NCI-H2196 treated with DMSO at 0.1 percent for 48 hours (cell line): ENCODE data around the gene SF3B2.
"Not testable (repeated sequence)": the region's sequence is repeated elsewhere in the genome, so short reads cannot be mapped to it uniquely, and the experiment has no call there.

ENCODE experiments used
- DNase-seq: peaks from one replicate; lab custom pipeline; 2025; ENCODE audit not compliant: unreplicated experiment; lab: John Stamatoyannopoulos, UW

The SF3B2 gene, protein sequence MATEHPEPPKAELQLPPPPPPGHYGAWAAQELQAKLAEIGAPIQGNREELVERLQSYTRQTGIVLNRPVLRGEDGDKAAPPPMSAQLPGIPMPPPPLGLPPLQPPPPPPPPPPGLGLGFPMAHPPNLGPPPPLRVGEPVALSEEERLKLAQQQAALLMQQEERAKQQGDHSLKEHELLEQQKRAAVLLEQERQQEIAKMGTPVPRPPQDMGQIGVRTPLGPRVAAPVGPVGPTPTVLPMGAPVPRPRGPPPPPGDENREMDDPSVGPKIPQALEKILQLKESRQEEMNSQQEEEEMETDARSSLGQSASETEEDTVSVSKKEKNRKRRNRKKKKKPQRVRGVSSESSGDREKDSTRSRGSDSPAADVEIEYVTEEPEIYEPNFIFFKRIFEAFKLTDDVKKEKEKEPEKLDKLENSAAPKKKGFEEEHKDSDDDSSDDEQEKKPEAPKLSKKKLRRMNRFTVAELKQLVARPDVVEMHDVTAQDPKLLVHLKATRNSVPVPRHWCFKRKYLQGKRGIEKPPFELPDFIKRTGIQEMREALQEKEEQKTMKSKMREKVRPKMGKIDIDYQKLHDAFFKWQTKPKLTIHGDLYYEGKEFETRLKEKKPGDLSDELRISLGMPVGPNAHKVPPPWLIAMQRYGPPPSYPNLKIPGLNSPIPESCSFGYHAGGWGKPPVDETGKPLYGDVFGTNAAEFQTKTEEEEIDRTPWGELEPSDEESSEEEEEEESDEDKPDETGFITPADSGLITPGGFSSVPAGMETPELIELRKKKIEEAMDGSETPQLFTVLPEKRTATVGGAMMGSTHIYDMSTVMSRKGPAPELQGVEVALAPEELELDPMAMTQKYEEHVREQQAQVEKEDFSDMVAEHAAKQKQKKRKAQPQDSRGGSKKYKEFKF

DNA sequence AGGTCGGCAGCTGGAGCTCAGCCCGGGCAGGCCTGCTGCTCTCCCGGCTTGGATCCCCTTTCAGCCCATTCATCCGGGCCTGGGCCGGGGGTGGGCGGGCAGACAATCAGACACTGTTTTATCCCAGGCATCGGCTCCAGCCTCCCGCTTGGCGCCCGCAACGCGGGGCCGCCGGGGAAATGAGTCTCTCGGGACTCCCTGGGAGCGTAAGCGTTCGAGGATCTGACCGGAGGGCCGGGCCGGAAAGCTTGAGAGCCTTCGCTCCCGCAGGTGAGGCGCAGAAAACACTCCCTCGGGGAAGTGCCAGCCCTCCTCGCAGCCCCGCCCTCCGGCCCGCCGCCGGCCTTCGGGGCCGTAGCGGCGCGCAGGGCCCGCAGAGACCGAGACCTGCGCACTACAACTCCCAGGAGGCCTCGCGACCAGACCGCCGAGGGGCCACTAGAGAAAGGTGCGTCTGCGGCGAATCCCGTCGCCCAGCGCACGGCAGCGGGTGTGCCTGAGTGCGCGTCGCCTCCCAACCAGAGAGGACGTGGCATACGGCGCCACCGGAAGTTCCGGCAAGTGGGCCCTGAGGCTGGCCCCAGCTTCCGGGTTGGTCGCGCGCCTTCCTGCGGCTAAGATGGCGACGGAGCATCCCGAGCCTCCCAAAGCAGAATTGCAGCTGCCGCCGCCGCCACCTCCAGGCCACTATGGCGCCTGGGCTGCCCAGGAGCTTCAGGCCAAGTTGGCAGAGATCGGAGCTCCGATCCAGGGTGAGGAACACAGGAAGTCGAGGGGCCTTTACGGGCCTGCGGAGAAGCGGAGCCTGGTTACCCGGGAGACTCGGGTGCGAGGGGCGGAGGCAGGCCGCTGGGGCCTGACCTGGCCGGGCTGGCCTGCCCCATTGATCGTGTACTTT is at the start of gene SF3B2:
Gene SF3B2, plus strand, starts transcription at position 599 of the 898 bp plus-strand sequence. Its CDS starts 21 bp downstream, at position 620.
- peak; percentile 96 for DNase-seq

DNA sequence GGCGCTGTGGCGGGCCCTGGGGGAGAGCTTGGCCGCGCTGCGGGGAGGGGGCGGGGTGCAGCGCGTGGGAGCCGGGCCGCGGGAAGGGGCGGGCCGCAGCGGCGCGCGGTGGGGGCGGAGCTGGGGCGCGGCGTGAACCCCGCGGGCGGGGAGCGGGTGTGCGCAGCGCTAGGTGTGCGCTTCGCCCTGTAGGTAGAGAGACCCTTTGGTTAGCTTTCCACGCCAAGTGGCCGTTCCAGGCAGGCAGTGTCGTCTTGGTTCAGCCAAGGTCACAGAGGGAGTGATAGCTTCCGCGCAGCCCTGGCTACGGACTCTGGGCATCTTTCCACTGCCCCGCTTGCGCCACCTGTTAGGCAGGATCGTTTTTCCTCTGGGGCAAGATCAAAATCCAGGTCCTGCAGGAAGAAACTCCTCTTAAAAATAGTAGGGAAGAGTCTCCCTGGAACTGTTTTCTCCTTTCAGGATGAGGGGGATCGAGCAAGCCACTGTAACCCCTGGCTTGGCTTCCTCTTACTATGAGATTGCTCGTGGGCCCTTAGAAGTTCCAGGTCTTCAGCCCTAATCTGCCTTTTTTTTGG is 49.4 kb upstream of the SF3B2 start:
- DNase-seq = peak; percentile 56

DNA sequence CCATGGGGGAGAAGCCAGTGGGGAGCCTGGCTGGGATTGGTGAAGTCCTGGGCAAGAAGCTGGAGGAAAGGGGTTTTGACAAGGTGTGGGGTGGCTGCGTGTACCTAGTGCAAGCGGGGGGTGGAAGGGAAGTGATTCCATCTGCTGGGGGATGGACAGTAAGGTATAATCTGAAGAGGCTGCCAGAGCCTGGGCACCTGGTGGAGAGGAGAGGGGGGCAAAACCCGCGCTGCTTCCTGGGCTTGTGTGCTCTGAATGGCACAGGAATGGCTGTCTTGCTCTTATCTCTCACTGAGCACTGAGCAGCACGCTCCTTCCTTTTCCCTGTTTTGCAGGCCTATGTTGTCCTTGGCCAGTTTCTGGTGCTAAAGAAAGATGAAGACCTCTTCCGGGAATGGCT is 48.9 kb upstream of the SF3B2 start:
- no peak for DNase-seq

DNA sequence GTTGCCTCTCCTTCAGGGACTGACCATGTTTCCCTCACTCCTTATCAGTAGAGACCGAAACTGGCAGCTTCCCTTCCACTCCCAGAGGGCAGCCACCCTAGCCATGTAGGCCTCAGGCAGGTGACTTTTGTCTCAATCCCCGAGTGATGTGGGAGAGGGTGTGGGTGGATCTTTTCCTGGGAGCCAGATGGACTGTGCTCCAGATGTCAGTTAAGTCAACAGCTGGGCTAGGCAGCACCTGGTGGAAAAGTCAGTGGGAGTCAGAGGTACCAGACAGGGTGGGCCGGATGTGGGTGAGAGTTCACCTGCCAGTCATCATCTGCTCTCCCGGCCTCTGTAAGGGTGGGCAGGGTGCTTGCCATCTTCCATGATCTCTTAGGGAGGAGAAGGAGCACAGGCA is 48.0 kb upstream of the SF3B2 start:
- no peak for DNase-seq

DNA sequence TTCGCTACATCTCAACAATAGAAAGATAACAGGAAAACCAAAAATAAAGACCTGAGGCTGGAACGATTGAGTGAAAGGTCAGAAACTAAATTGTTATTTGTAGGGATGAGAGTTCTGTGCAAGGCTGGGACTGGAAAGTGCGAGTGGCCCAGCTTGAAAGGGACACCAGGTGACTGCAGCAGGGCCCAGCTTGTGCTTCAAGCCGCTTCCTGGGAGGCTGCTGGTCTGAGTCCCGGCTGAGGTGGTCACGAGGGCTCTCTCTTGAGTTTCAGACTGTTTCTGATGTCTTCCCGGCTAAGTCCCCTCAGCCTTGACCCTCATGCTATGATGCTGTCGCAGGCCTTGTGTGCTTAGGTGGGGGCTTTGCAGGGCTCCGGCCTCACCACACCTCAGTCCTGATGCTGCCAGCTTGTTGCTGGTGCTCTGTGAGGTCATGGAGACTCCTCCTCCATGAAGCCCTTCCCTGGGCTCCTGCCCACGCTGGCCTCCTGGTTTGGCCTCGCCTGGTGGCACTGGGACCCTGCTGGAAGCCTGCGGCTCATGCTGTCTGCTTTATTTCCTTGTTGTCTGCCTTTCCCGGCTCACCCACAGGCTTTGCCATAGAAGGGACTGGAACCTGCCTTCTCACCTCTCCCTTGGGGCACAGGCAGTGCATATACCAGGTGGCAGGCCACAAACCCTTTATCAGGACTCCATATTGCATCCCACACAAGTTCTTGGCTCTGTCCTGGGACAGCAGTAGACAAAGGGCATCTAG is 45.9 kb upstream of the SF3B2 start:
- no peak for DNase-seq

DNA sequence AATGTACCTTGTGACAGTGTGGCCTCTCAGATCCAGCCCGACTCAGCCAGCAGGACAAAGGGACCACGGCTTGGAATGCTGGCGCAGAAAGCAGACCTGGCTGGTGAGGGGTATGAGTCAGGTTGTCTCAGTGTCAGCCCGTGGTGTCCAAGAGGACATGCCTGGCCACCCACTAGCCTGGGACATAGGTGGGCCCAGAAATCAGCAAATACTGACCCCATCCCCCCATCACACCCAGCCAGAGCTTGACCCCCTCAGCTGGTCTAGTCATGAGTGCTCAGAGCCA is 45.3 kb upstream of the SF3B2 start:
- DNase-seq = no peak

DNA sequence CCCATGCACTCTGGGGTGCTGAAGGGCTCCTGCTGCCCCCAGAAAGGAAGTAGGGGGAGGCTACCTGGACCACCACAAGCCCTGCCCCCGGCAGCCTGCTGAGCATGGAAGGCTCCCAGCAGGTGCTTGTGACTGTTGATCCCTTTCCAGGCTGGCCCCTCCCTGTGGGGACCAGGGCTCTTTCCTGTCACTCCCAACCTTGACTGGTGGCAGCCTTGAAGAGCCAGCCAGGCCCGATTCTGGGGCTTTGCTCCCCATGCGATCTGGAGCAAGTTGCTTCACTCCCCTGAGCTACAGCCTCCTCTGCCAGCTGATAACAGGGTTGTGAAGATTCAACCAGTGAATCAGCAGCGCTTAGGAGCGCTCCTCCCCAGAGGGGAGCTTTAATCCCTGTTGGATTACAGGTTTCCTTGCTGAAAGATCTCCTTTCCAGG is 44.9 kb upstream of the SF3B2 start:
- no peak for DNase-seq

DNA sequence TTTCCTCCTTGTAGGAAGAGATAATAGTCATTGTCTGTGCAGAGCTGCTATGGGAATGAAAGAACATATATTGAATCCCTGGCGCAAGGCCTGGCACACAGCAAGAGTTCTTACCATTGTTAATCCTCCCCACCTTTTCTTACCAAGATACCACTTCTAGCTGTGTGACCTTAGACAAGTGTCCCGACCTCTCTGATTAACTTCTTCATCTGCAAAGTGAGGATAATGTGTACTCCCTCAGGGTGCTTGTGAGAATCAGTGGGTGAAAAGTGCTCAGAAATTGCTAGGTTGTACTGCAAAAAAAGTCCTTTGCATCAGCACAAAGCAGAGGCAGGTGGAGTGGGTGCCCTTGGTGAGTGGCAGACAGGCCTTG is 44.1 kb upstream of the SF3B2 start:
- no peak for DNase-seq

DNA sequence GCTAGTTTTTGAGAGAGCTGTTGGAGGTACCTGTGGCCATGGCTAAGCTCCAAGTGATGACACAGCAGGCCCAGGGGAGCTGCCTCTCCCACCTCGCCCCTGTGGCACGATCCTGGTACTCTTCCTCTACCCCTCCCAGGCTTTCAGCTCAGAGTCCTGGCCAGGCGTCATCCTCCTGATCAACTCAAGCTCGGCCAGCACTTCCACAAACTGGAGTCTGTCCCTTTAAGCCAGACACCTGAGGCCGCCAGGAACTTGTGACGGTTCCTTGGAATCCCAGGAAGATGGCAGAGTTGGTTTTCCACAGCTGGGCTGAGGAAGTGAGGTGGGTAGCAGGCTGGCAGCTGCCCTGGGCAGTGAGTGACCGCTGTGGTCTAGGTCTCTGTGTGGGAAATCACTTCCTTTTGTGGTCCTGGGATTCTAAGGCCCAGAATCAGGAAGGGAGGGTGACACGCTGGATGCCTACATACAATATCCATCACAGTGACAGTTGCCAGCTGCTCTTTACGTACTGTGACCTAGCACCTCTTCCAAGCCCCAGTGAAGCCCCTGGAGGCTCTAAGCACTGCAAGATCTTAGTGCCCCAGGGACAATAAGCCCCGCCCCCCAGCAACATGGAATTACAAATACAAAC is 43.6 kb upstream of the SF3B2 start:
- no peak for DNase-seq

DNA sequence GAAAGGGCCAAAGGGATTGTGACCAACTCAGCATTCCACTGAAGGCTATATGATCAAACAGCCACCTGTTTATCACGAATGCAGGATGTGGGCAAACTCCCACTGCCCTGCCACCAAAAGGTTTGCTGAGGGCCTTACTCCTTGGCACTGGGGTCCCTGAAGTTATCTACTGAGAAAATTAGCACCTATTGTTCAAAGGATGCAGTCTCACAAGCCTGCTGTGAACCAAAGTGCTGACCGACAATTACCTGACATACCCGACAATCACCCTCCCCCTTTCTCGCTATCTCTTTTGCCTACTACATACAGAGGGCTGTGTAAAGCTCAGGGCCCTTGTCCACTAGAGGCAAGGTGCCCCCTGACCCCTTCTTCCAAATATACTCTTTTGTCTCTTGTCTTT is 42.1 kb upstream of the SF3B2 start:
- DNase-seq = not testable (repeated sequence)

DNA sequence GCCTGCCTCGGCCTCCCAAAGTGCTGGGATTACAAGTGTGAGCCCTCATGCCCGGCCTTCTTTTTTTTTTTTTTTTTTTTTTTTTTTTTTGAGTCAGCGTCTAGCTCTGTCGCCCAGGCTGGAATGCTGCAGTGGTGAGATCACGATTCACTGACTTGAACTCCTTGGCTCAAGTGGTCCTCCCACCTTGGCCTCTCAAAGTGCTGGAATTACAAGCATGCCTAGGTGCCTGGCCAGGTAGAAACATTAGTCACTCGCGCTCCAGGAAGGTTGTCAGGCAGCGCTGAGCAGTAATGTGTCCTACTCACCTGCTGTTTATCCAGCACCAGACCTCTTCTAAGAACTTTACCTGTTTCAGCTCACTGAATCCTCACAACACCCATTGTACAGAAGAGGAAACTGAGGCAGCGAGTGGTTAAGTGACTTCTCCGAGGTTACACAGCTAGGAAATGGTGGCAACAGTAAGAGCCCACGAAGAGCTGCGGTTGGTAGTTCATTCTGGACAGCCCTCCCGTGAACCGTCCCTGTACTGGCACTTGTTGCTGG is 40.9 kb upstream of the SF3B2 start:
- DNase-seq = no peak

DNA sequence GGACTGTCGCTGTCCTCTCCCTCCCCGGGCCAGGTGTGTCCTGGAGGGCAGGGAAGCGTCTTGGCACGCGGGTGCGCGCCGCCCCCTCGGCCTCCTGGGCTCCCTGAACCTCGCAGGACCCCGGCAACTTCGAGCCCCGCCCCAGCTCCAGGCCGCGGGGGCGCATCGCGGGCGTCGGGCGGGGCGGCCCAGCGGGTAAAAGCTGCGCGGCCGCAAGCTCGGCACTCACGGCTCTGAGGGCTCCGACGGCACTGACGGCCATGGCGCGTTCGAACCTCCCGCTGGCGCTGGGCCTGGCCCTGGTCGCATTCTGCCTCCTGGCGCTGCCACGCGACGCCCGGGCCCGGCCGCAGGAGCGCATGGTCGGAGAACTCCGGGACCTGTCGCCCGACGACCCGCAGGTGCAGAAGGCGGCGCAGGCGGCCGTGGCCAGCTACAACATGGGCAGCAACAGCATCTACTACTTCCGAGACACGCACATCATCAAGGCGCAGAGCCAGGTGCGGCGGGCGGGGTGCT is 40.3 kb upstream of the SF3B2 start, which contains the start of gene CST6:
Gene CST6, plus strand, starts transcription at position 224 of the 519 bp plus-strand sequence. Its CDS starts 37 bp downstream, at position 261.
- DNase-seq = no peak

DNA sequence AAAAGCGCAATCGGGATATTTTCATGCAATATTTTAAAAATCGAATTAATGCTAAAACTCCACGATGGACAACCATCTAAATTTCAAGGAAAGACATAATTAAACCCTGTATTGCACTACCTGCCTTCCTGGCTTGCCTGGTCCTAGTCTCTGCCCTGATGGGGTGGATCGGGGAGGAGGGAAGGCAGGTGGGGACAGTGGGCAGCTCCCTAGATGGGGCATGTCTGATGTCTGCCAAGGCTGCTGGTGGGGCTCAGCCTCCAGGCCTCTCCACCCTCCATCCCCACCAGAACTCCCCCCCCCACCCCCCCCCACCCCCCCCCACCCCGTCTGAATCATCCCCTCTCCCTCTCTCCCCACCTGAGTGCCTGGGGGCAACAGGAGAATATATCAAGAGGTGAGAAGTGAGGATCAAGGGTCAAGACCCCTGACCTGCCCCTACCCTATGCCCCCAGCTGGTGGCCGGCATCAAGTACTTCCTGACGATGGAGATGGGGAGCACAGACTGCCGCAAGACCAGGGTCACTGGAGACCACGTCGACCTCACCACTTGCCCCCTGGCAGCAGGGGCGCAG is 39.7 kb upstream of the SF3B2 start:
- no peak for DNase-seq

DNA sequence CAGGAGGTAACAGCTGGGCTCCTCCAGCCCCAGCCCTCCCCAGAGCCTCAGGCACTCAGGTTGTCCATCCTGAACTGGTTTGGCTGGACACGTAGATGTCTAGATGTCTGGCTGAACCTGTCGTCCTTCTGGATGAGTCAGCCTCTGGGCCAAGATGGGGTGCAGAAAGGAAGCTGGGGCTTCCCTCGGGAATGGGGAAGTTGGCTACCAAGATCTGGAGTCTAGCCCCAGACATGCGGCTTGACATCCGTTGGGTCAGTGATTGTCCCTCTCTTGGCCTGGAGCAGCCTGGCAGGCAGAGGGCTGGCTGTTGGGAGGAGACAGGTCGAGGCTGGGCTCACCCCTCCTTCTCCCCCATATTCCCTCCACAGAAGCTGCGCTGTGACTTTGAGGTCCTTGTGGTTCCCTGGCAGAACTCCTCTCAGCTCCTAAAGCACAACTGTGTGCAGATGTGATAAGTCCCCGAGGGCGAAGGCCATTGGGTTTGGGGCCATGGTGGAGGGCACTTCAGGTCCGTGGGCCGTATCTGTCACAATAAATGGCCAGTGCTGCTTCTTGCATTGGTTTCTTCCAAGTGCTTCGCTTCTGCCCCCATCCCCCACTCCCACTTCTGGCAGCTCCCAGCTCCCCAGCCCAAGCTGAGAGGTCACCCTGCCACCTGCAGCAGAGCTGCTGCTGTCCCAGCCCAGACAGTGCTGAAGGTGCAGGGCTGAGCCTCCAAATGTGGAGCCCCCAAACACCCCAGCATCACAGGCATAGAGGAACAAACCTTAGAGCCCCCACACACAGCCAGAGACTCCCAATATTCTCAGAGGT is 39.0 kb upstream of the SF3B2 start:
- DNase-seq = no peak

DNA sequence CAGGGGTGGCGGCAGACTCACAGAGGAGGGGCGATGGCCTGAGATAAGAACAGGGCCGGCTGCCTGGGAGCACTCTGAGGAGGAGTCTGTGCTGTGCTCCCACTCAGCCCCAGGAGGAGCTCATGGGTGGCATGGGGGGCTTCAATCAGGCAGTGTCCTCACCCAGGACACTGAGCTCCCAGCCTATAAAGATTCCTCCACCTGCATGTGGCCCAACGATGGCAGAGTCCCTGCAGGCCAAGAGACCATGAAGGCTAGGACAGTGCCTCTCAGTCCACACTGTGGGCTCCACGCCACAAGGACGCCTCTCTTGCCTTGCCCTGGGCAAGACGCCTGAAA is 38.4 kb upstream of the SF3B2 start:
- DNase-seq = no peak

DNA sequence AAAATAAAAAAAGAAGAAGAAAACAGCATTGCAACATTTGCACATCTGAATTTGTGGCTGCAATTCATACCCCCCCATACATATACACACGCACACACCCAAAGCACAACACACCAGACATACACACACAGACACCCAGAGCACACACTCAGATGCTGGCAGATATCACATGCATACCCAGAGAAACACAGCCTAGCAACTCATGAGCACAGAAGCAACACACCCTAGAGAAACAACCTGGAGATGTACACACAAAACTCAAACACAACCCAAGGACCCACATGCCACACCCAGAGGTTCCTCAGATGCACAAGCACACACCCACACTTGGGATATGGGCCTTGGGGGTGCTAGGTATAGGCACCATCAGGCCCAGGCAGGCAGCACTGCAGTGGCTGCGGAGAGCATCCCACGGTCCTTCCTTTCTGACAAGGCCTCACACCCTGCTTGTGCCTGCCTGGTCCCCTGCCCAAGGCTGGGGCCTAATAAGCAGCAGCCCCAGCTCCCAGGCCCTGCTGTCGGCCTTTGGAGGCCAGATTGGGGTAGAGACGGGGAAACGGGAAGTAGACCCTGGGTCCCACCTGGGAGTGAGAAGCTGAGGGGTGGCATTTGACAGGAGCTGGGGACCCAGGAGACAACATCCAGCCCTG is 37.2 kb upstream of the SF3B2 start:
- DNase-seq = no peak

DNA sequence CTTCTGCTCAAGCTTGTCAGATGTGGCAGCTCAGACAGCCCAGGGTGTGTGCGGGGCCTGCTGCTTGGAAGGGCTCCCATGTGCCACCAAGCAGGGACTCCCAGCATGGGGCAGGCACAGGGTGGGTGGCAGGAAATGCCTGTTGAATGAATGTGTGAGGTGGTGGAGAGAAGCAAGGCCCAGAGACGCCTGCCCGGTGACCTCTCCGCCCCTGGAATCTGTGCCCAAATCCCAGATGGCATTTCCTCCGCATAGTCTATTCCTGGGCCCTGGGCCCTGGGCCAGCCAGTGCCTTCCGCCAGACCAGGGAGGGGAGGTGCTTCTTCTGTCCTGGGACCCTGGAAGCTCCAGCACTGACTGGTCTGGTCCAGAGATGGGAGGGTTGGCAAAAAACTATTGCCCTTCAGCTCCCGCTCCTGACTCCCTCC is 36.7 kb upstream of the SF3B2 start:
- no peak for DNase-seq
